ENCODE measurements around the gene RAPH1.
"Not testable (repeated sequence)": the region's sequence is repeated elsewhere in the genome, so short reads cannot be mapped to it uniquely, and the experiment has no call there.

Gene RAPH1

GRCh38 chr2:203437511-203437910 lies 97.6 kb downstream of the RAPH1 start:
- DNase-seq (ENCODE audit: low read depth, low spot score): no peak

- no peak for DNase-seq (ENCODE audit: low read depth, low spot score)
These were observed 98.6 kb downstream of the RAPH1 start for GRCh38 chr2:203436496-203436895.

- no peak for DNase-seq (ENCODE audit: low read depth, low spot score)
These were observed 102.3 kb downstream of the RAPH1 start for GRCh38 chr2:203432811-203433210.

GRCh38 chr2:203431391-203432185 lies 103.5 kb downstream of the RAPH1 start:
- DNase-seq (ENCODE audit: low read depth, low spot score): no peak

- DNase-seq (ENCODE audit: low read depth, low spot score): not testable (repeated sequence)
These were observed 105.5 kb downstream of the RAPH1 start for GRCh38 chr2:203429643-203430042.

- DNase-seq (ENCODE audit: low read depth, low spot score): no peak
These were observed 108.0 kb downstream of the RAPH1 start for GRCh38 chr2:203427061-203427460.

GRCh38 chr2:203418271-203418670 lies 116.8 kb downstream of the RAPH1 start:
- no peak for DNase-seq (ENCODE audit: low read depth, low spot score)

GRCh38 chr2:203413796-203414195 lies 121.3 kb downstream of the RAPH1 start:
- no peak for DNase-seq (ENCODE audit: low read depth, low spot score)

- DNase-seq (ENCODE audit: low read depth, low spot score): no peak
These were observed 122.4 kb downstream of the RAPH1 start for GRCh38 chr2:203412546-203413331.

GRCh38 chr2:203407496-203407895 lies 127.6 kb downstream of the RAPH1 start:
- no peak for DNase-seq (ENCODE audit: low read depth, low spot score)

- DNase-seq (ENCODE audit: low read depth, low spot score): no peak
These were observed 130.1 kb downstream of the RAPH1 start for GRCh38 chr2:203404996-203405395.

- no peak for DNase-seq (ENCODE audit: low read depth, low spot score)
These were observed 134.1 kb downstream of the RAPH1 start for GRCh38 chr2:203400805-203401585.

GRCh38 chr2:203399031-203399430 lies 136.1 kb downstream of the RAPH1 start:
- DNase-seq (ENCODE audit: low read depth, low spot score): no peak

GRCh38 chr2:203396667-203397066 lies 138.4 kb downstream of the RAPH1 start:
- DNase-seq (ENCODE audit: low read depth, low spot score): no peak

GRCh38 chr2:203395858-203396257 lies 139.2 kb downstream of the RAPH1 start:
- no peak for DNase-seq (ENCODE audit: low read depth, low spot score)

GRCh38 chr2:203394519-203395227 lies 140.4 kb downstream of the RAPH1 start:
- no peak for DNase-seq (ENCODE audit: low read depth, low spot score)

GRCh38 chr2:203388153-203388552 lies 146.9 kb downstream of the RAPH1 start:
- DNase-seq (ENCODE audit: low read depth, low spot score): not testable (repeated sequence)

GRCh38 chr2:203383038-203383437 lies 152.1 kb downstream of the RAPH1 start:
- no peak for DNase-seq (ENCODE audit: low read depth, low spot score)

GRCh38 chr2:203379156-203379555 lies 155.9 kb downstream of the RAPH1 start:
- no peak for DNase-seq (ENCODE audit: low read depth, low spot score)

GRCh38 chr2:203376173-203376572 lies 158.9 kb downstream of the RAPH1 start:
- DNase-seq (ENCODE audit: low read depth, low spot score): no peak

GRCh38 chr2:203372706-203373105 lies 162.4 kb downstream of the RAPH1 start:
- not testable (repeated sequence) for DNase-seq (ENCODE audit: low read depth, low spot score)

Data from brain pericyte (primary cell).